Activated naive CD4-positive, alpha-beta T cell treated with anti-CD3 and anti-CD28 coated beads for 36 hours (primary cell): Measurements from ENCODE around the gene GRID1. TPM values are rescaled to one million over a fixed set of nuclear protein-coding genes. Genes with fewer than 3 reads are reported as not detected.

Experiments
- CTCF ChIA-PET: fragments of 350-600 bp; sonication (Branson Sonifier 250); formaldehyde crosslinking; loops from one replicate; lab custom pipeline; 2021; ENCODE audit warnings: antibody characterized with exemption; lab: Charles Lee
- DNase-seq: peaks from one replicate; pipeline ENCODE4 v3.0.0-alpha.2; 2020
- H3K27ac Mint-ChIP-seq: one replicate; pipeline ENCODE4 v1.8.0; 2021; ENCODE audit warnings: mild to moderate bottlenecking, mixed read lengths
- H3K27me3 Mint-ChIP-seq: one replicate; pipeline ENCODE4 v1.8.0; 2021; ENCODE audit warnings: low read depth, mixed read lengths
- H3K36me3 Mint-ChIP-seq: one replicate; pipeline ENCODE4 v1.8.0; 2021; ENCODE audit warnings: low read depth, mixed read lengths
- H3K4me1 Mint-ChIP-seq: one replicate; pipeline ENCODE4 v1.8.0; 2021; ENCODE audit warnings: low read depth, mixed read lengths
- H3K4me3 Mint-ChIP-seq: one replicate; pipeline ENCODE4 v1.8.0; 2021; ENCODE audit warnings: mild to moderate bottlenecking, moderate library complexity, mixed read lengths
- H3K9me3 Mint-ChIP-seq: one replicate; pipeline ENCODE4 v1.8.0; 2021; ENCODE audit warnings: mixed read lengths
- intact Hi-C: fragments of 100-400 bp; cut with micrococcal nuclease; formaldehyde crosslinking; loops from one replicate; pipeline ENCODE4 v1.15.1; 2023
- total RNA-seq, 2 experiments: library from RNA; stranded (reverse); gene quantifications; one replicate each; pipeline ENCODE4 v1.2.3, GENCODE V29; 2021

GRID1 gene
- total RNA-seq, 2 experiments from 2014 or later = not detected

DNA sequence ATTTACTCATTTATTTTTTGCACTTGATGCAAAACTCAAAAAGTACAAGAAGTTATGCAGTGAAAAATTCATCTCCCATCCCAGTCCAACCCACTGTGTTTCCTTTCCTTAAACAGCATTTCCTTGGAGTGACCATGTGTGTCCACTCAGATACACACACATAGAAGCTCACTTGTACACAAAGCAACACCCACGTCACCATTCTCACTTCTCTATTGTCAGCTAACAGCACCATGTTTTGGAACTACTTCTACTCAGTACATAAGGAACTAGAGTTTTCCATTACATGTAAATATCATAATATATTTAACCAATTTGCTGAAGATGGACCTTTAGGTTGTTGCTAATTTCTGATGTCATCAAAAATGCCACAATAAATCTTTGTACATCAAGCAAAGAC, 167.6 kb downstream of the GRID1 start:
- no peak for DNase-seq
- no peaks in the 10 kb centered on the region for H3K4me1 Mint-ChIP-seq
- CTCF ChIA-PET = no interaction called here
- H3K9me3 Mint-ChIP-seq = no peaks in the 10 kb centered on the region
- no peaks in the 10 kb centered on the region for H3K36me3 Mint-ChIP-seq
- intact Hi-C loops = no loop called here
- H3K27ac Mint-ChIP-seq = no peak overlapping the region
- H3K4me3 Mint-ChIP-seq = no peak overlapping the region
- H3K27me3 Mint-ChIP-seq = no peaks in the 10 kb centered on the region

DNA sequence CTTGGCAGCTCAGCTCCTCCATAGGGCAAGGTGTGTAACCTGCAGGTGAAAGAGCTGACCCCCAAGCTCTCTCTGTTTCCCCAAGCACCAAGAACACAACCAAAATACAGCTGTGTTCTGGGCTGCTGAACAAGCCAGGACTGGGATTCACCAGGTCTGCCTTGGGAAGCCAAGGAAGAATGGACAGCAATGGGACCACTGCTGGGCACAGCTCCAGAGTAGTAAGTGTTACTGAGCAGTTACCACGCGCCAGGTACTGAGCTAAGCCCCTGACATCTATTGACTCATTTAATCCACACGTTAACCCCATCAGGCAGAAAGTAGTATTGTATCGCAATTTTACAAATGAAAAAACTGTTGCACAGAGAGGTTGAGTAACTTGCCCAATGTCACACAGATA, 168.3 kb downstream of the GRID1 start:
- DNase-seq = no peak
- intact Hi-C loops = no loop called here
- H3K9me3 Mint-ChIP-seq = no peaks in the 10 kb centered on the region
- CTCF ChIA-PET = no interaction called here
- no peak overlapping the region for H3K27ac Mint-ChIP-seq
- H3K27me3 Mint-ChIP-seq = no peaks in the 10 kb centered on the region
- H3K4me1 Mint-ChIP-seq = no peaks in the 10 kb centered on the region
- no peak overlapping the region for H3K4me3 Mint-ChIP-seq
- H3K36me3 Mint-ChIP-seq = no peaks in the 10 kb centered on the region

DNA sequence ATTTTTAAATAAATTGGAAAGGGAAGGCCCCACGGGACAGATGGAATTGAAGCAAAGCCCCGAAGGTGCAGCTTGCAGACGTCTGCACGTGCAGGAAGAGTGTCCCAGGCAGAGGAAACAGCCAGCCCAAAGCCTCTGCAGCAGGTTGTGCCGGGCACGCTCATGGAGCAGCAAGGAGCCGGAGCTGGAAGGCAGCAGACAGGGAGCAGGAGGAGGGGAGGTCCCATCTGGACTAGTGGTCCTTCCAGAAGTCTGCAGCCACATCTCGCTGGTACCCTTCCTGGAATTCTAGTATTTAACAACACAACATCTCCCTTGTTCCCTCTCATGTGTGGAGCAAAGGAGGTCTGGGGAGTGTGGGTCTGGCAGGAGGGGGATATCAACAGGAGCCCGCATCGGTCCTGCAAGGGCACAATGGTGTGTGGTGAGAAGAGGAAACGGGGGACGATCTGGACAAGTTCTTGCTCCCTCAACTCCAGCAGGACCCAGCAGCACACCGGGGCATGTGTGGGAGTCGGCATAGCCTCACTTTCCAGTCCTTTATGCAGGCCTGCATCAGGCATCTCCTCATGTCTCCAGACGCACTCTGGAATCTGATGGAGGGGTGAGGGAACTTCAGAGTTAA, 169.3 kb downstream of the GRID1 start:
- CTCF ChIA-PET = no interaction called here
- no peaks in the 10 kb centered on the region for H3K4me1 Mint-ChIP-seq
- H3K9me3 Mint-ChIP-seq = no peaks in the 10 kb centered on the region
- H3K36me3 Mint-ChIP-seq = no peaks in the 10 kb centered on the region
- H3K4me3 Mint-ChIP-seq = no peak overlapping the region
- H3K27me3 Mint-ChIP-seq = no peaks in the 10 kb centered on the region
- DNase-seq = no peak
- H3K27ac Mint-ChIP-seq = no peak overlapping the region
- intact Hi-C loops = no loop called here

DNA sequence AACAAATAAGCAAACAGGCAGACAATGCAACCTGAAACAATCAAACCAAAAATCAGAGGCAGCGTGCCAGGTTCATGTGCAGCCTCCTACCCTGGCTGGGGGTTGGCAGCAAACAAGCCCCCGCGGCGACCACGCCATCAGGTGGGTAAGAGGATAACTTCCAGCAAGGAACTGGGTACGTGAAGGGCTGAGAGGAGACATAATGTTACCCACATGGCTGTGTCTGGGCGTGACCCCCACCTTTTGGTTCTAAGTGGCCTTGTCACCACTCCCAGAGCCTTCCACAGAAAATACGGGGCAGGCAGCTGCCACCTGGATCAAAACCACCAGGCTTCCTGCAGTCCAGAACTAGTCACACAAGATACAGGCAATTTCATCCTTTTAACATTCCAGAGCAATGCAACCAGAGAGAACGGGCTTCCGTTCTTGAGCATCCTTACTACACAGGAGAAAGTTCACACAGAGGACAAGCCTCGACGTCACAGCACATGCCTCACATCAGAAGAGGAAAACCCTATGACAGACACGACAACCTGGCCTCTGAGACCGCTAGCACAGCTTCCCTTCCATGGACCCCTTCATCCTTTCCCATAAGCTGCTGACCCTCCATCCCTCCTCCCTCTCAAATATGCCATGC, 171.0 kb downstream of the GRID1 start:
- no peak for DNase-seq
- CTCF ChIA-PET = interaction anchor here (0.6 kb wide), 1 partner anchor 904 kb away, joined by 3 read pairs; no protein-coding TSS in a partner anchor
- Mint-ChIP-seq H3K9me3 (no peaks in the 10 kb centered on the region), H3K4me1 (no peaks in the 10 kb centered on the region), H3K27me3 (no peaks in the 10 kb centered on the region), H3K4me3 (no peak overlapping the region), H3K27ac (no peak overlapping the region), H3K36me3 (no peaks in the 10 kb centered on the region)
- intact Hi-C loops = no loop called here

DNA sequence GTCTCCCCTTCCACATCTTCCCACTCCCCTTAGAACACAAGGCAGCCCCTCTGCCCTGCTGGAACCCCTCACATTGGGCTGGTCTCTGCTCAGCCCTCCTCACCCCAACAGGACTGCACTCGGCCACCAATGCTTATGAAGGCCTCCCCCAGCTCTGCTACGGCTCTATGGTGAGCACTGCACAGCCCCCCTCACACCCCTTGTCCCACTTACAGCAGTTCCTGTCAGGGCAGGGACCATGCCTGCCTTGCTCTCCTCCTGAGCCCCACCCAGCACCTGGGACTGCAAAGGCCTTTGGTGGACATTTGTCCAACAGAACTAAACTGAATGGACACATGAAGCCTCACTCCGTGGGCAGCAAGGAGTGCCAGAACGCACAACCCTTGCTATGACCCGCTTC, 171.9 kb downstream of the GRID1 start:
- DNase-seq = no peak
- H3K4me1 Mint-ChIP-seq = no peaks in the 10 kb centered on the region
- H3K27me3 Mint-ChIP-seq = no peaks in the 10 kb centered on the region
- intact Hi-C loops = no loop called here
- CTCF ChIA-PET = no interaction called here
- H3K4me3 Mint-ChIP-seq = no peak overlapping the region
- H3K9me3 Mint-ChIP-seq = no peaks in the 10 kb centered on the region
- no peaks in the 10 kb centered on the region for H3K36me3 Mint-ChIP-seq
- no peak overlapping the region for H3K27ac Mint-ChIP-seq

DNA sequence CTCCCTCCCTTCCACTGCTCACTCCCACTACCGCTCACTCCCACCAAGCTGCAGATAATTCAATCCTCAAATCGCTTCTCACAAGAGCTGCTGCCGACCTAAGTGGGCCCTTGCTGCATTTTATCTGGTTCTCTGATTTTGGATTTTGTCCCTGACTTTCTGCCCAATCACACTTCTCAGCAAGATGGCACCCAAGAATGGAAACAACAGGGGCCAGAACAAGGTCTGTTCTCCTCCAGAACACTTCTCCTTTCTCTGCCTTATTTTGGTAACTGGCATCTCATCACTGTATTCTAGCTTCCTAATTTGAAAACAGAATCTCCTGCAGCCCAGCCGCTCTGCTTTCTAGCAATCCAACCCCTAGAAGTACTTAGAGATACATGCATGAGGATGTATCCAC, 172.8 kb downstream of the GRID1 start:
- no peak for DNase-seq
- Mint-ChIP-seq H3K27me3 (peaks cover 2% of the 10 kb centered on the region), H3K9me3 (no peaks in the 10 kb centered on the region), H3K4me3 (no peak overlapping the region), H3K27ac (no peak overlapping the region), H3K4me1 (no peaks in the 10 kb centered on the region), H3K36me3 (no peaks in the 10 kb centered on the region)
- intact Hi-C loops = no loop called here
- CTCF ChIA-PET = no interaction called here

DNA sequence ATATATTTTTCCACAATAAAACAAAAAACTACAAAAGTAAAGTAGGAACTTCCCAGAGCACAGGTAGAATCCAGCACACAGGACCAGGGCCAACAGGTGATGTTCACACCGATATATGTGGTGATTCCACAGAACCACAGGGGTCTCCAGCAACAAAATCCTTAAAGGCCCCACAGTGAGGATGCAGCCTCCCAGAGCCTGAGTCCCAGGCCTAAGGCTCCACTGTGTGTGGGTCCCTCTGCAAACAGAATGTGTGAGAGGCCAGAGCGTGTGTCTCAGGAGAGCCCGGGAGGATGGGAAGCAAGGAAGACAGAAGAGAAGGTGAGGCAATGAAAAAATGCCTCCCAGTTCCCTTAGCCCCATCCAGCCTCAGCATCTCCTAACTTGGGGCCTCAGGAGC, 173.9 kb downstream of the GRID1 start:
- no peak for DNase-seq
- H3K9me3 Mint-ChIP-seq = no peaks in the 10 kb centered on the region
- H3K4me3 Mint-ChIP-seq = no peak overlapping the region
- CTCF ChIA-PET = no interaction called here
- no peak overlapping the region for H3K27ac Mint-ChIP-seq
- no peaks in the 10 kb centered on the region for H3K4me1 Mint-ChIP-seq
- intact Hi-C loops = no loop called here
- no peaks in the 10 kb centered on the region for H3K36me3 Mint-ChIP-seq
- peaks cover 5% of the 10 kb centered on the region for H3K27me3 Mint-ChIP-seq

DNA sequence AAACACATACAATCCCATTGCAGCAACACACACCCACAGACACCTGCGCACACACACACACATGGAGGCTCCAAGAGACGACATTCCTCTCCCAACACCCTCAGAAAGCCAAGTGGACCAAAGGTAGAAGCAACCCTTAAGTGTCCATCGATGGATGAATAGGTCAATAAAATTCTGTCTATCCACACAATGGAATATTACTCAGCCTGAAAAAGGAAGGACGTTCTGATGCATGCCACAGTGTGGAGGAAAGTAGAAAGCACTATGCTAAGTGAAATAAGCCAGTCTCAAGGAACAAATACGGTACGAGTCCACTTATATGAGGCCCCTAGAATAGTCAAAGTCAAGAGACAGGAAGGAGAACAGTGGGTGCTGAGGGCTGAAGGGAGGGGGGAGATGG, 174.4 kb downstream of the GRID1 start:
- DNase-seq = no peak
- intact Hi-C loops = no loop called here
- Mint-ChIP-seq H3K27ac (no peak overlapping the region), H3K36me3 (no peaks in the 10 kb centered on the region), H3K4me1 (no peaks in the 10 kb centered on the region), H3K9me3 (no peaks in the 10 kb centered on the region), H3K4me3 (no peak overlapping the region), H3K27me3 (peaks cover 5% of the 10 kb centered on the region)
- CTCF ChIA-PET = no interaction called here

DNA sequence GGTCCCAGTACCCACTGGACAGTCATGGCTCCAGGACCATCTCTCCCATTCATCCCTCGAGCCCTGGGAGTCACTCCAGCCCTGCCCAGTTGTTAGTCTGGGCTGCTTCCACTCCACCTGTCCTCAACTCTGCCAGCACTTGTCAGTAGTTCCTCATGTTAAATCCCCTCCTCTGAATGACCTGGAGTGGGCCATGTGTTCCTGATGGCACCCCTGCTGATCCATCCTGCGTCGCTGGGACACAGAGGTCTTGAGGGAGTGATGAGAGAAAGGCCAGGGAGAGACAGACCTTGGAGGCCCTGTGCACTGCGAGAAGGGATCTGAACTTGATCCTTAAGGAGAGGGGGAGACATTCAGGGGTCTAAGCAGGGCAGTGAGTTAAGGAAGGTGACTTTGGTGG, 174.9 kb downstream of the GRID1 start:
- Mint-ChIP-seq H3K27me3 (peaks cover 5% of the 10 kb centered on the region), H3K27ac (no peak overlapping the region), H3K36me3 (no peaks in the 10 kb centered on the region), H3K4me3 (no peak overlapping the region), H3K9me3 (no peaks in the 10 kb centered on the region), H3K4me1 (no peaks in the 10 kb centered on the region)
- no peak for DNase-seq
- CTCF ChIA-PET = no interaction called here
- intact Hi-C loops = no loop called here

DNA sequence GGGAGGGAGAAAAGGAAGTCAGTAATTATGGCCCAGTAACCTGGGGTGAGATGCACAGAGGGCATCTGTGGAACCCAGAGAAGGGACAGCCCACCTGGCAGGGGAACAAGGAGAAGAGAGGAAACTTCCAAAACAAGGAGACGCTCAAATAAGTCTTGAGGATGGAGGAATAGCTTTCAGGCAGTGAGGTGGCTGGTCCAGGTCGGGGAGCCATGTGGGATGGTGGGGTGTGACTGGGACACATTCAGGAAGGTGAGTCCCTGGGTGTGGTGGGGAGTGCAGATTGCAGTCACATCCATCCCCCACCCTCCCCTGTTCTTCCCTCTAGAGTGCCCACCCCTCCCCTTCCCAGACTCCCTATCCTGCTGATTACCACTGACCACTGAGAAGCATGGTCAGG, 175.4 kb downstream of the GRID1 start:
- Mint-ChIP-seq H3K4me3 (no peak overlapping the region), H3K27ac (no peak overlapping the region), H3K9me3 (no peaks in the 10 kb centered on the region), H3K27me3 (peaks cover 5% of the 10 kb centered on the region), H3K4me1 (no peaks in the 10 kb centered on the region), H3K36me3 (no peaks in the 10 kb centered on the region)
- intact Hi-C loops = no loop called here
- DNase-seq = no peak
- CTCF ChIA-PET = interaction anchor here (1.1 kb wide), 1 partner anchor 11 kb away, joined by 3 read pairs; no protein-coding TSS in a partner anchor

DNA sequence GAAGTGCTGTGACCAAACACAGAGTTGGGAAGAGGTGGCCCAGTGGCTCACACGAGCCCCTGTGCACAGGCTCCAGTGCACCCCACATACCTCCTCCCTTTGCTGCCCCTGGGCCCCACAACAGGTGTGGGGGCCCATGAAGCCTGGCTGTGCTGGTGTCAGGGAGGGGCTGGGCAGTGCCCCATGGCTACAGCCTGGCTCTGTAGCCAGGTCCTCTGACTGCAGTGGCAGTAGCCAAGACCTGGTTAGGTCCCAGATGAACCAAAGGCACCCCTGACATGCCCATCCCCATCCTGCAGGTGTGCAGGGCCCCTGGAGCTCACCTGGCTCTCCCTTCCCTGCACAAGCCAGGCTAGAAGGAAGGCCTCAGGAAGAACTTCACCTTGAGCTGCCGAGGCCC, 176.3 kb downstream of the GRID1 start:
- no peak for DNase-seq
- H3K27ac Mint-ChIP-seq = no peak overlapping the region
- H3K36me3 Mint-ChIP-seq = no peaks in the 10 kb centered on the region
- no peaks in the 10 kb centered on the region for H3K4me1 Mint-ChIP-seq
- intact Hi-C loops = no loop called here
- CTCF ChIA-PET = interaction anchor here (1.1 kb wide), 1 partner anchor 10 kb away, joined by 3 read pairs; no protein-coding TSS in a partner anchor
- no peaks in the 10 kb centered on the region for H3K9me3 Mint-ChIP-seq
- H3K4me3 Mint-ChIP-seq = no peak overlapping the region
- peaks cover 5% of the 10 kb centered on the region for H3K27me3 Mint-ChIP-seq

DNA sequence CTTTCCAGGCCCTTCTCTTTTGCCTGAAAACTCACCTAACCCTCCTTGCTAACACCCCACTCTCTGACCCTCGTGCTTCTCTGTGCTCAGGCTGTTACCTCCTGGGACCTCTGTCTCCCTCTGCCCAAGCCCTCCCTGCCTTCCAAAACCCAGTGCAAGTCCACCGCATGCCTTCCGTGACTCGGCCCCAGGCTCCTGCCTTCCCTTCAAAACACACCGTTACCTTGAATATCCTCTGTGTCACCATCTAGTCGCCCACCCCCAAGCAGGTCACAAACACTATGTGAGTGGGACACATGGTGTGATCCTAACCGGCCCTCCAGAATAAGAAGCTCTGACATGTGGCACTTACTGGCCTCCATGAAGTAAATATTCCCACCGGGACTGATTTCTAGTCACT, 176.7 kb downstream of the GRID1 start:
- H3K27ac Mint-ChIP-seq = no peak overlapping the region
- CTCF ChIA-PET = interaction anchor here (1.1 kb wide), 1 partner anchor 9 kb away, joined by 3 read pairs; no protein-coding TSS in a partner anchor
- H3K27me3 Mint-ChIP-seq = peaks cover 5% of the 10 kb centered on the region
- no peaks in the 10 kb centered on the region for H3K4me1 Mint-ChIP-seq
- DNase-seq = no peak
- H3K36me3 Mint-ChIP-seq = no peaks in the 10 kb centered on the region
- H3K9me3 Mint-ChIP-seq = no peaks in the 10 kb centered on the region
- H3K4me3 Mint-ChIP-seq = no peak overlapping the region
- intact Hi-C loops = no loop called here
